ENCODE measurements around the gene CNFN.

The CNFN gene

DNA sequence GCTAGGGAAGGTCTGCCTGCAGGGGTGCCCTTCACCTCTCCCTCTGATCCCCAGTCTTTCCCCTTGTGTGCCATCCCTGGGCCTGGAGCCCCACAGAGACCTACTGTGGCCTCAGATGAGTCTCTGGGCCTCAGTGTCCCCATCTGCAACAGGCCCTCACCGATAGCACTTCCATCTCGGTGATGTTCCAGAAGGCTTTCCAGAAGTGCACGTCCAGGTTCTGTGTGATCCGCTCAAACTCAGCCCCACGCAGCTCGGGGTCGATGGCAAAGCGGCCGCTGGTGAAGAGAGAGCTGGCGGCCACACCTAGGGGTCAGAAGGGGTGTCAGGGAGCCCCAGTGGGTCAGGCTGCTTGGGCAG lies 17.7 kb upstream of the CNFN start:
- DNase-seq = no peak

DNA sequence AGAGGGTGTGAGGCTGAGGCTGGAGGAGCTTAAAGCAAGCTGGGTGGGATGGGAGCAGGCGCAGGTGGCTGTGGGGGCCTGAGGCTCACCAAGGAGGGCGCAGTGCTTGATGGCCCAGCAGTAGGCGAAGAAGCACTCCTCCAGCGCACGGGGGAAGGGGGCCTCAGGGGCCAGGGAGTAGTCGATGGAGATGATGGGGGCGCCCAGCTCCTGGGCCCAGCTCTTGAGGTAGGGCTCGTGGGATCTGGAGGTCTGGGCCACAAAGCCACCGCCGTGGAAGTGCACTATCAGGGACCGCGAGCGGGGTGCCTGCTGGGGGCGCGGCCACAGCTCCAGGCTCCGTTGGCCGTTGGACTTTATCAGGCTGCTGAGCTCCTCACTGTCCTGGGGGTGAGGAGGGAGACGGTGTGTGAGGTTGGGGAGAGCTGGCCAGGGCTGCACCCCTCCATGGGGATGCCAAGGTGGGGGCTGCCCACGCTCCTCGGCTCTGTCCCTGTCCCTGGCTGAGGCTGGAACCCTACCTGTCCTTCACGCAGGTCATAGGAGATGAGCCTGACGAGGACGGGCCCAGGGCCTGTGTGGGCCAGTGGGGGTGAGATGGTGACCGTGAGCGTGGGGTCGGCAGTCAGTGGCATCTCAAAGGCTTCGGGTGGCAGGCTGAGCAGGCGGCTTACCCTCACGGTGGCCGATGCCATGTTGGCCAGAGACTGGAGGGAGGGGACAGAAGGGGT lies 17.2 kb upstream of the CNFN start:
- DNase-seq = no peak

GRCh38 chr19:42406111-42406510 lies 16.0 kb upstream of the CNFN start:
- DNase-seq = no peak

- no peak for DNase-seq
Measured at GRCh38 chr19:42403586-42403985, 13.5 kb upstream of the CNFN start.

GRCh38 chr19:42402376-42403116 lies 12.4 kb upstream of the CNFN start:
- DNase-seq = no peak

DNA sequence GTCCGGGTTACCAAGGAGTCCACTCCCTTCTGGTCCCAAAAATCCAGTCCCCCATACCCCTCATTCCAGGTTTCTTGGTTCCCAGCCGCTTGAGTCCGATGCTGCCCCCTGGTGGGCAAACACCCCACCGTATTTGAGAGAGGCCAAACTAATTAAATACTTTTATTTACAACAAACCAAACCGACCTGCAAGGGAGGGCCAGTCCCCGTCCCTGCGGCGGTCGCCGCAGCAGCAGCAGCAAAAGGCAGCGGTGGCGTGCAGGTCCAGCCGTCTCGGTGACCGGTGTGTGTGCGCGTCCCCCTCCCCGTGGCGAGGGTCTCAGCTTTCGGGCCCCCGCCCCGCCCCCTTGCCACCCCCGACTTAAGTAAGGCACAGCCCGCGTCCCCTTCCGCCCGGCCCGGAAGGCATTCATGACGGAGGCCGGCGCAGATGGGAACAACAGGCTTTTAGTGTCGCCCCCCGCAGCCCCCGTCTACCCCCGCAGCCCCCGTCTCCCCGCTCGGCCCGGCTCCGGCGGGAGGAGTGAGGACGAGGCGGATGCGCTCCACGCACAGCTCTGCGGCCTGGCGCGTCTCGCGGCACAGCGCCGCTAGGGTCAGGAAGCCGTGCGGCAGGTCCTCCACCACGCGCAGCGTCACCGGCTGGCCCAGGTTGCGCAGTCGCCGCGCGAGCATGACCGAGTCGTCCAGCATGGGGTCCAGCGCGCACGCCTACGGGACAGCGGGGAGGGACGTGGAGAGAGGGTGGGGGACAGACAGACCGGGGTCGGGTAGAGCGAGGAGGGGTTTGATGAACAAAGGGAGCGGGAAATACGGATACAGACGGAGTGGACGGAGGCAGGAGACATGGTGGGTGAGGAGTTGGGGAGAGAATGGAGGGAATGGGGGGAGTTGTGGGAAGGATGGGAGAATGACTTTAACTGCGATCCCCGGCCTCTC lies 11.5 kb upstream of the CNFN start:
- peak; percentile 78 for DNase-seq

- DNase-seq = no peak
Measured at GRCh38 chr19:42400404-42400803, 10.3 kb upstream of the CNFN start.

DNA sequence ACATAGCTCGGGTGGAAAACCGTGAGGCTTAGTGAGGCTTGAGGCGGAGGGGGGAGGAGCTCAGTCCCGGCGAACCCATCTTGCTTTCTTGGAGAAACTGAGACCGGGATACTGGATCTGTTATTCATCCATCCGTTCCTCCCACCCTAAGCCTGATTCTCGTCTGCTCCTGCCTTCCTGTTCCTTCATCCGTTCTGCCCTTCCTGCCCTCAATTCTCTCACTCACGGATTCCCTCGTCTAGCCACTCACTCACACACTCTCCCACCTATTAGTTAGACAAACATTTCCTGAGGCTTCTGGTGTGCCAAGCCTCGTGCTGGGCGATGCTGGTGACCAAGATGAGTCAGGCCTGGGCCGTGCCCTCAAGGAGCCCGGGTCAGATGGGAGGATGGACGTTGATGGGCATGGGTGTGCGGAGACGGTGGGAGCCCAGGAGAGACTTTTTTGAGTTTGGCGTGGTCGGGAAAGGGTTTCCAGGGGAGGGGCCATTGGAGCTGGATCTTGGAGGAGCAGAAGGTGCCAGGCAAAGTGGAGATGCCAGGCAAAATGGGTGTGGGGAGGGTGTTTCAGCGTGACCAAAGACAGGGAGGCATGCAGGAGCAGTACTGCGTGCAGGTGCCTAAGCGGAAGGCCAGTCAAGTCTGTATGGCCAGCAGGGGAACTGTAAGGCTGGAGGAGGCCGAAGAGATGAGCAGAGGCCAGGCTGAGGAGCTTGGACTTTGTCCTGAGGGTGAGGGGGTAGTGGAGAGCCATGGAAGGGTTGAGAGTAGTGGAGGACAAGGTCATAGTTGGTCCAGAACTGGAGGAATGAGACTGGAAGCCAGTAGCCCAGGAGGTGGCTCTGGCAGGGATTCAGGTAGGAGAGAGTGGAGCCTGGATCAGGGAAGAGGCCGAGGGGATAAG lies 7.4 kb upstream of the CNFN start:
- no peak for DNase-seq

DNA sequence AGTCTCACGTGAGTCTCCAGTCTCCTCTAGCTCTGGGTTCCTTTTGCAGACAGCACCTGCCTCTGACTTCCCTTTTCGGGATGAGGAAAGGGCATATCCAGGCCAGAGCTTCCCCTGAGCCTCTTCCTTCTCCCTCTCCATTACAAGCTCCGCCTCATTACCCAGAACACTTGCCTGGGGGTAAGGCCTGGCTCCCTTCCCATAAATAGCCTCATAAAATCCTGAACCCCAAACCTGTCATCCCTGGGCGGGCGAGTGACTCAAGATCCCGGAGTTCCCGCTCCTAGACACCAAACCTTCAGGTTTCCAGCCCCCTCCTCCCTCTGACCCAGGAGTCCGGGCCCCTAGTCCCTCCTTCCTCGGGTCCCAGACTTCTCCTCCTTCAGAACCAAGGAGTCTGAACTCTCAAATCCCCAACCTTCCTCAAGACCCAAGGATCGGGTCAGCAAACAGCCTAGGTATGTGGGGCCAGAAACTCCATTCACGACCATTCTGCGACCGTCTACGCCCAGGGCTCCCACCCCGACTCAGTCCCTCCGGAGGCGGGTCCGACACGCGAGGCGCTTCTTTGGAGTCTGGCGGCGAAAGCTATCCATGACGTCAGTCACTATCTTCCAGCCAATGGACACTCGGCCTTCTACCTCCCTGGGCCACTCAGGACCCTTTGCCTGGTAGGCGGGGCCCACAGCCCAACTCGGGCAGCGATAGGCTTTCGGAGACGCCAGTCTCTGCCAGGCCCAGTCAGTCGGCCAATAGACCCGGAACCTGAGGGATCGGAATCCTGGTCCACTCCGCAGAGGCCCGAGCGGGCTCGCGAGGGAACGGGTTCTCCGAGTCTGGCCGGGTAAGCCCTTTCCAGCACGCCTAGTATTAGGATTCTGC lies 6.5 kb upstream of the CNFN start:
- peak; percentile 92 for DNase-seq

GRCh38 chr19:42394751-42395150 lies 4.7 kb upstream of the CNFN start:
- no peak for DNase-seq

- no peak for DNase-seq
Measured at GRCh38 chr19:42392165-42392564, 2.1 kb upstream of the CNFN start.

DNA sequence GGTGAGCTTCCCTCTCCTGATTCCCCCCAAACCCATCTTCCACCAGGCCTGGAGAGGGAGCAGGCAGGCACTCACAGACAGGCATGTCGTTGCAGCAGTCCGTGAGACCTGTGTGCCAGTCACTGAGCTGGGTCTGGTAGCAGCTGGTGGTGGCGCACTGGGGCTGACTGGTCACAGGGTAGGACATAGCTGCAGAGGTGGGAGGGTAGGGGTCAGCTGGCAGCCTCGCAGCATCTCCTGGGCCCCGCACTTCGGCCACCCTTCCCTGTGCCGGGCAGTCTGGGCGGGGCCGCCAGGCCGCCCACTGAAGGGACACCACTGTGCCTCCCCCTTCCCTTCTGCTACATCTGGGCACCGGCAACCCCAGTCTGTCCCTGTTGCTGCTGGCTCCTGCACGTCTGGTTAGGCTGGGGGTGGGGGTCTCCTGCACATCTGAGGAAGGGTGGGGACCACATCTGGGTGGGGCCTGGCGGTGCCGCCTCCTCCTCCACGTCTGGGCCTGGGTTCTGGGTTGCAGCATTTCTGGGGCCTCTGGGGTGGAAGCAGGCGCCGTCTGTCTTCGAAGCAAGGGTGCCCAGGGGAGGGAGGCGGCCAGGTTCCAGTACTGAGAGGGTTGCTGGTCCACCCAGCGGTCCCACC lies 1.1 kb downstream of the CNFN start:
- no peak for DNase-seq

DNA sequence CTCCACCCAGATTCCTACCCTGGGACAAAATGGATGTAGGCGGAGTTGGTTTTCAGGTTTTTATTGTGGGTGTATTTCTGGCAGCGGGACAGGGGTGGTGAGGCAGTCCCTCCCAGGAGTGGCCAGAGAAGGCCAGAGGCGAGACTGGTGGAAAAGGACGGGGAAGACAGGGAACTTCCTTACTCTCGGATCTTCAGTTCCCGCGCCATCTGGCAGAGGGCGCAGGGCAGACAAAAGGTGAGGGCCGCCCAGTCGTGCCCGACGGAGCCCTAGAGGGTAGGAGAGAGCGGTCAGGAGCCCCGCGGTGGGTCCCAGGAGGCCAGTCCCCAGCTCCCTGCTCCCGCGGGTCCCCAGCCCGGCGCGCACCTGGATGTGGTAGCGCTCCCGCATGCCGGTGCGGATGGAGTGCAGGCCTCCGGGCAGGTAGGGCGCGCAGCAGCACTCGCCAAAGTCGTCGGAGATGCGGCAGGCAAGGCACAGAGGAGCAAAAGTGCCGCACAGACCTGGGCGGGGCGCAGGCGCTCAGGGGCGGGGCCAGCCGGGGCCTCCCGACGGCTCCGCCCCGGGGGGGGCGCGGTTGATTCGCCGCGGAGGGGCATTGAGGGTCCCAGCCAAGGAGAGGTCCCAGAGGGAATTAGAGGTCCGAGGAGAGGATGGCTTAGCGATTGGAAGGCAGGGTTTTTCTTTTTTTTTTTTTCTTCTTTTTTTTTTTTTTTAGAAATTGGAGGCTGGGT lies 3.0 kb downstream of the CNFN start:
- DNase-seq = peak; percentile 54

GRCh38 chr19:42380155-42380554 lies 9.9 kb downstream of the CNFN start:
- DNase-seq = no peak

GRCh38 chr19:42378225-42379215 lies 11.6 kb downstream of the CNFN start:
- no peak for DNase-seq

DNA sequence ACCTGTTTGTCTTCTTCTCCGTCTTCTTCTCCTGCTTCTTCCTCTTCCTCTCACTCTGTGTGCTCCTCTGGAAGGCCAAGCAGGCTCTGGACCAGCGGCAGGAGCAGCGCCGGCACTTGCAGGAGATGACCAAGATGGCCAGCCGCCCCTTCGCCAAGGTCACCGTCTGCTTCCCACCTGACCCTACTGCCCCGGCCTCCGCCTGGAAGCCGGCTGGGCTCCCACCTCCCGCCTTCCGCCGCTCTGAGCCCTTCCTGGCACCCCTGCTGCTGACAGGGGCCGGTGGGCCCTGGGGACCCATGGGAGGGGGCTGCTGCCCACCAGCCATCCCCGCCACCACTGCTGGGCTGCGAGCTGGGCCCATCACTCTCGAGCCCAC lies 13.9 kb downstream of the CNFN start:
- DNase-seq = no peak

DNA sequence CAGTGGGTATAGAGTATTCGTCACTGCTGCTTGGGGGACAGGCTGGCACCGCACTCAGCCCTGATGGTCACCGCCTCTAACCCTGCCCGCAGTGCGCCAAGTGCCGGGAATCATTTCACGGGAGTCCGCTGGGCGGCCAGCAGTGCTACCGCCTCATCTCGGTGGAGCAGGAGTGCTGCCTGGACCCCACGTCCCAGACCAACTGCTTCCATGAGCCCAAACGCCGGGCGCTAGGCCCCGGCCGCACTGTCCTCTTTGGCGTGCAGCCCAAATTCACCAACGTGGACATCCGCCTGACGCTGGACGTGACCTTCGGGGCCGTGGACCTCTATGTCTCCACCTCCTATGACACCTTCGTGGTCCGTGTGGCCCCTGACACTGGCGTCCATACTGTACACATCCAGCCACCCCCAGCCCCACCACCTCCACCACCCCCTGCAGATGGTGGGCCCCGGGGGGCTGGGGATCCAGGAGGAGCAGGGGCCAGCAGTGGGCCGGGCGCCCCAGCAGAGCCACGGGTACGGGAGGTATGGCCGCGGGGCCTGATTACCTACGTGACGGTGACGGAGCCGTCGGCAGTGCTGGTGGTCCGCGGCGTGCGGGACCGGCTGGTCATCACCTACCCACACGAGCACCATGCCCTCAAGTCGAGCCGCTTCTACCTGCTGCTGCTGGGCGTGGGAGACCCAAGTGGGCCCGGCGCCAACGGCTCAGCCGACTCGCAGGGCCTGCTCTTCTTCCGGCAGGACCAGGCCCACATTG lies 14.5 kb downstream of the CNFN start:
- no peak for DNase-seq

GRCh38 chr19:42374826-42375376 lies 15.2 kb downstream of the CNFN start:
- DNase-seq = no peak

Data from activated gamma-delta T cell treated with Interleukin-2 at 50 U/mL for 16 hours (primary cell).